H1 (cell line): ENCODE data around the gene ASIP. TPM values are rescaled to one million over a fixed set of nuclear protein-coding genes. Genes with fewer than 3 reads are reported as not detected.

Source experiments
- CTCF ChIA-PET: fragments of 300-600 bp; sonication (Branson Sonifier 250); formaldehyde crosslinking; loops from one replicate; lab custom pipeline; 2021; ENCODE audit not compliant: partially characterized antibody; lab: Charles Lee
- POLR2A ChIA-PET: fragments of 300-600 bp; sonication (Branson Sonifier 250); formaldehyde crosslinking; loops from one replicate; lab custom pipeline; 2021; ENCODE audit warnings: inconsistent platforms; ENCODE audit not compliant: partially characterized antibody; lab: Charles Lee
- DNase-seq, 2 experiments: peaks; one replicate each; pipeline versions ENCODE4 v3.0.0 to v3.0.0-alpha.2; 2010 to 2022; ENCODE audit warnings: low spot score in 2 of 2, low read depth in 1 of 2, mixed read lengths in 1 of 2
- FAIRE-seq: peaks from 2 replicates; lab custom pipeline; 2011; peaks lifted over from hg19 to GRCh38; lab: Jason Lieb, UNC
- H2AFZ ChIP-seq: 2 replicates; pipeline ENCODE4 v1.8.1; 2012; ENCODE audit warnings: low read length, inconsistent platforms
- H2AK5ac ChIP-seq: 2 replicates; pipeline ENCODE4 v1.6.1; 2013; ENCODE audit warnings: low read depth, low read length
- H2BK120ac ChIP-seq: replicated peaks from 2 replicates; pipeline ENCODE3; 2013; ENCODE audit warnings: low read depth, low read length, inconsistent platforms
- H2BK12ac ChIP-seq: 2 replicates; pipeline ENCODE4 v1.6.1; 2013; ENCODE audit warnings: low read depth, low read length
- H2BK15ac ChIP-seq: 2 replicates; pipeline ENCODE4 v1.6.1; 2013; ENCODE audit warnings: low read length
- H2BK20ac ChIP-seq: 2 replicates; pipeline ENCODE4 v1.6.1; 2013; ENCODE audit warnings: low read length
- H2BK5ac ChIP-seq: 2 replicates; pipeline ENCODE4 v1.6.1; 2013; ENCODE audit warnings: low read depth, low read length
- H3K14ac ChIP-seq: 2 replicates; pipeline ENCODE4 v1.6.1; 2013; ENCODE audit warnings: inconsistent platforms; ENCODE audit not compliant: insufficient read length
- H3K18ac ChIP-seq: 2 replicates; pipeline ENCODE4 v1.6.1; 2013; ENCODE audit warnings: low read length; ENCODE audit errors: extremely low read depth
- H3K23ac ChIP-seq: 2 replicates; pipeline ENCODE4 v1.6.1; 2013; ENCODE audit warnings: inconsistent platforms; ENCODE audit not compliant: insufficient read length
- H3K23me2 ChIP-seq: 2 replicates; pipeline ENCODE4 v1.6.1; 2013; ENCODE audit warnings: low read depth, low read length
- H3K27ac ChIP-seq: 2 replicates; pipeline ENCODE4 v1.6.1; 2011; ENCODE audit warnings: low read depth, low read length, inconsistent platforms
- H3K27me3 ChIP-seq, 4 experiments: replicated peaks in 1 of 4; 1 replicate in 1 of 4; 2 replicates in 3 of 4; pipeline versions ENCODE4 v1.6.1 to v1.8.1; 2011 to 2013; ENCODE audit warnings: low read length in 3 of 4, mild to moderate bottlenecking in 3 of 4, inconsistent platforms in 2 of 4, mixed read lengths in 2 of 4, moderate library complexity in 1 of 4; ENCODE audit not compliant: control insufficient read depth in 3 of 4, insufficient read depth in 3 of 4; ENCODE audit errors: extremely low read depth in 1 of 4
- H3K36me3 ChIP-seq, 4 experiments: 2 replicates each; pipeline versions ENCODE4 v1.6.1 to v1.8.1; 2011 to 2013; ENCODE audit warnings: mild to moderate bottlenecking in 4 of 4, low read length in 3 of 4, moderate library complexity in 2 of 4, control low read depth in 1 of 4, inconsistent platforms in 1 of 4; ENCODE audit not compliant: insufficient read depth in 4 of 4, control insufficient read depth in 2 of 4
- H3K4ac ChIP-seq: replicated peaks from 2 replicates; pipeline ENCODE3; 2013; ENCODE audit warnings: low read length, low read depth, mixed read lengths, inconsistent platforms; ENCODE audit not compliant: insufficient read length
- H3K4me1 ChIP-seq, 4 experiments: replicated peaks in 1 of 4; 1 replicate in 1 of 4; 2 replicates in 3 of 4; pipeline versions ENCODE4 v1.6.1 to v1.8.1; 2011 to 2013; ENCODE audit warnings: low read length in 3 of 4, inconsistent platforms in 2 of 4, mixed read lengths in 1 of 4; ENCODE audit not compliant: insufficient read depth in 4 of 4, control insufficient read depth in 3 of 4
- H3K4me2 ChIP-seq, 2 experiments: 2 replicates each; pipeline versions ENCODE4 v1.6.1 to v1.8.1; 2011 to 2013; ENCODE audit warnings: low read depth in 2 of 2, low read length in 2 of 2, control low read depth in 1 of 2, inconsistent platforms in 1 of 2, mild to moderate bottlenecking in 1 of 2; ENCODE audit not compliant: insufficient read depth in 1 of 2
- H3K4me3 ChIP-seq, 4 experiments: fragments of 200-600, 300-600 bp in 1 of 4; sonication (generic), shearing (Covaris generic), sonication (Bioruptor Twin) in 1 of 4; 2 replicates each; pipeline versions ENCODE4 v1.5.1 to v1.8.1; 2011 to 2016; ENCODE audit warnings: low read length in 4 of 4, low read depth in 3 of 4, control low read depth in 2 of 4, inconsistent platforms in 2 of 4, mild to moderate bottlenecking in 2 of 4, mixed read lengths in 1 of 4, moderate library complexity in 1 of 4; ENCODE audit not compliant: insufficient read depth in 2 of 4; ENCODE audit errors: extremely low read depth in 1 of 4
- H3K56ac ChIP-seq: replicated peaks from 2 replicates; pipeline ENCODE3; 2013; ENCODE audit warnings: low read depth, mild to moderate bottlenecking, mixed read lengths, low read length, inconsistent platforms; ENCODE audit not compliant: insufficient read length
- H3K79me1 ChIP-seq: 2 replicates; pipeline ENCODE4 v1.6.1; 2013; ENCODE audit warnings: low read depth, low read length, control low read depth
- H3K79me2 ChIP-seq, 2 experiments: 2 replicates each; pipeline versions ENCODE4 v1.6.1 to v1.8.1; 2012 to 2013; ENCODE audit warnings: low read length in 2 of 2, mild to moderate bottlenecking in 2 of 2, inconsistent platforms in 1 of 2; ENCODE audit not compliant: insufficient read depth in 2 of 2, control insufficient read depth in 1 of 2
- H3K9ac ChIP-seq, 4 experiments: replicated peaks in 1 of 4; 1 replicate in 1 of 4; 2 replicates in 3 of 4; pipeline versions ENCODE4 v1.6.1 to v1.8.1; 2011 to 2013; ENCODE audit warnings: low read depth in 3 of 4, low read length in 3 of 4, control low read depth in 2 of 4, mild to moderate bottlenecking in 2 of 4, moderate library complexity in 2 of 4, inconsistent platforms in 1 of 4; ENCODE audit errors: extremely low read depth in 1 of 4
- H3K9me3 ChIP-seq, 2 experiments: 2 replicates each; pipeline versions ENCODE4 v1.6.1 to v1.8.1; 2012 to 2013; ENCODE audit warnings: mild to moderate bottlenecking in 2 of 2, moderate library complexity in 2 of 2, control low read depth in 1 of 2, inconsistent platforms in 1 of 2, low read depth in 1 of 2, low read length in 1 of 2, mixed read lengths in 1 of 2; ENCODE audit not compliant: insufficient read depth in 2 of 2
- H4K20me1 ChIP-seq, 2 experiments: replicated peaks in 1 of 2; 2 replicates each; pipeline versions ENCODE3 to v1.8.1; 2011 to 2013; ENCODE audit warnings: inconsistent platforms in 2 of 2, low read length in 2 of 2, mild to moderate bottlenecking in 1 of 2; ENCODE audit not compliant: insufficient read depth in 2 of 2, control insufficient read depth in 1 of 2
- H4K5ac ChIP-seq: 2 replicates; pipeline ENCODE4 v1.6.1; 2013; ENCODE audit warnings: low read length, low read depth, mixed read lengths, inconsistent platforms; ENCODE audit not compliant: insufficient read length
- H4K8ac ChIP-seq: 2 replicates; pipeline ENCODE4 v1.8.0; 2013; ENCODE audit warnings: mild to moderate bottlenecking, moderate library complexity, low read length, inconsistent platforms; ENCODE audit not compliant: insufficient read depth; ENCODE audit errors: extremely low read depth
- H4K91ac ChIP-seq: replicated peaks from 2 replicates; pipeline ENCODE3; 2013; ENCODE audit warnings: low read length, mixed read lengths, inconsistent platforms; ENCODE audit not compliant: insufficient read length
- BACH1 ChIP-seq: IDR thresholded peaks from 2 replicates; pipeline ENCODE4 v1.6.1; 2012; ENCODE audit warnings: low read length, improper control_type of control experiment
- CREB1 ChIP-seq: IDR thresholded peaks from 2 replicates; pipeline ENCODE4 v1.6.1; 2012; ENCODE audit warnings: inconsistent platforms
- CTBP2 ChIP-seq: IDR thresholded peaks from 2 replicates; pipeline ENCODE4 v1.7.0; 2011; ENCODE audit warnings: borderline replicate concordance, mild to moderate bottlenecking, moderate library complexity, mixed read lengths, low read length; ENCODE audit not compliant: insufficient read depth, insufficient read length
- GABPA ChIP-seq: IDR thresholded peaks from 2 replicates; pipeline ENCODE4 v1.6.1; 2011; ENCODE audit warnings: mild to moderate bottlenecking, low read length, moderate library complexity, borderline replicate concordance; ENCODE audit not compliant: insufficient read depth
- GTF2F1 ChIP-seq: IDR thresholded peaks from 2 replicates; pipeline ENCODE4 v1.6.1; 2012; ENCODE audit warnings: low read depth, low read length, improper control_type of control experiment, borderline replicate concordance
- HDAC6 ChIP-seq: IDR thresholded peaks from one replicate; pipeline ENCODE4 v1.7.1; 2012; ENCODE audit warnings: low read depth, mild to moderate bottlenecking, inconsistent platforms, low read length, moderate library complexity
- MAFK ChIP-seq: IDR thresholded peaks from 2 replicates; pipeline ENCODE4 v1.6.1; 2012; ENCODE audit warnings: low read depth, mild to moderate bottlenecking, improper control_type of control experiment, low read length
- POLR2A ChIP-seq, 2 experiments: IDR thresholded peaks; 1 replicate in 1 of 2; 2 replicates in 1 of 2; pipeline ENCODE4 v1.6.1; 2011; ENCODE audit warnings: low read depth in 2 of 2, low read length in 2 of 2, mild to moderate bottlenecking in 2 of 2; ENCODE audit errors: control extremely low read depth in 1 of 2
- POLR2AphosphoS5 ChIP-seq: IDR thresholded peaks from 2 replicates; pipeline ENCODE4 v1.6.1; 2011; ENCODE audit warnings: low read depth, low read length
- POU5F1 ChIP-seq: IDR thresholded peaks from 2 replicates; pipeline ENCODE4 v1.6.1; 2011; ENCODE audit warnings: low read depth, mild to moderate bottlenecking, low read length, moderate library complexity
- RXRA ChIP-seq: IDR thresholded peaks from 2 replicates; pipeline ENCODE4 v1.6.1; 2011; ENCODE audit warnings: low read depth, mild to moderate bottlenecking, low read length, moderate library complexity; ENCODE audit not compliant: insufficient read depth
- SIN3A ChIP-seq, 2 experiments: IDR thresholded peaks in 1 of 2; conservative IDR thresholded peaks in 1 of 2; 2 replicates each; pipeline ENCODE4 v1.6.1; 2011 to 2012; ENCODE audit warnings: low read length in 2 of 2, improper control_type of control experiment in 1 of 2, low read depth in 1 of 2, mild to moderate bottlenecking in 1 of 2
- SIRT6 ChIP-seq: IDR thresholded peaks from one replicate; pipeline ENCODE4 v1.7.1; 2012; ENCODE audit warnings: low read length, inconsistent platforms
- SRF ChIP-seq: IDR thresholded peaks from 2 replicates; pipeline ENCODE4 v1.6.1; 2011; ENCODE audit warnings: mild to moderate bottlenecking, low read depth, low read length, moderate library complexity
- ZNF274 ChIP-seq: IDR thresholded peaks from 2 replicates; pipeline ENCODE4 v1.7.0; 2012; ENCODE audit warnings: low read length, borderline replicate concordance; ENCODE audit errors: extremely low read depth
- WGBS, 2 experiments: shearing (Covaris generic) in 1 of 2; methylation state at CpG; one replicate each; pipeline versions ENCODE4 v1.1.6 to v1.1.7; 2013 to 2015; ENCODE audit warnings: low lambda C conversion rate in 2 of 2, mixed read lengths in 2 of 2, inconsistent platforms in 1 of 2, low coverage in 1 of 2, missing lambda C conversion rate in 1 of 2; ENCODE audit not compliant: insufficient replicate concordance in 2 of 2, insufficient coverage in 1 of 2, insufficient read length in 1 of 2; ENCODE audit errors: extremely low coverage in 1 of 2, missing lambda C conversion rate in 1 of 2; 5-methylcytosine and 5-hydroxymethylcytosine counted together
- polyA plus RNA-seq, 7 experiments: library from polyadenylated mRNA; depleted of rRNA in 3 of 7; stranded (reverse) in 5 of 7; unstranded in 2 of 7; fragments of >200 nt in 5 of 7; fragments of 200-250 nt in 2 of 7; gene quantifications; 1 replicate in 5 of 7; 2 replicates in 1 of 7; 4 replicates in 1 of 7; pipeline versions ENCODE4 v1.2.1 to v1.2.3, GENCODE V29; 2011 to 2013; ENCODE audit warnings: missing spikeins in 2 of 7, mixed read lengths in 2 of 7
- total RNA-seq: library from RNA; stranded (reverse); fragmentation: NEBNext Ultra II Directional; extraction: Animal tissue kit (Norgen Biotek cat#: 25700); gene quantifications from 2 replicates; pipeline ENCODE4 v1.2.1, GENCODE V29; 2021

ASIP gene
- total and polyA plus RNA-seq, 2 of the 8 experiments (the other 6 are each of a cell fraction or from before 2014, with no cell fraction given) = not detected

DNA sequence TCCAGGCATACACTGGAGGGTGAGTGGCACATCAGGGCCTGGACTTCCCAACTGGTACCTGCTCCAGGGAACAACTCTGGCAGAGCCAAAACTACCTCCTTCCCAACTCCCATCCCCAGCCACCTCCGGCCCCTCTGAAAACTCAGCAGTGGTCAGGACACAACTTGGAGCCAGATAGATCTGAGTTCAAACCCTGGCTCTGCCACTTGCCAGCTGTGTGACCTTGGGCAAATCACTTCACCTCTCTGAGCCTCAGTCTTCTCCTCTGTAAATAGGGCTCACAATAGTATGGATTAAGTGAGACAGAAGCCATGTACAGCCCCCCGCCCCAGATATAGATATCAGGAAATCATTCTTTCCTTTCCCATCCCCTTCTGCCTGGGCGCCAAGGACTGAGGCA is 51.3 kb downstream of the ASIP start:
- Histone ChIP-seq H3K27ac (no peak overlapping the region), H4K5ac (no peak overlapping the region), H2BK15ac (no peak overlapping the region), H3K18ac (no peak overlapping the region), H3K23ac (no peak overlapping the region), H4K8ac (no peak overlapping the region), H4K20me1 (peaks cover 23 to 54% of the 10 kb centered on the region in 2 experiments), H2BK20ac (no peak overlapping the region), H3K79me2 (peaks cover 12 to 37% of the 10 kb centered on the region in 2 experiments), H3K9ac (no peak overlapping the region), H2AK5ac (no peak overlapping the region), H2BK12ac (no peak overlapping the region), H3K56ac (no peak overlapping the region), H3K9me3 (no peaks in the 10 kb centered on the region), H3K4me1 (no peaks in the 10 kb centered on the region), H3K4me2 (no peak overlapping the region), H3K4me3 (no peak overlapping the region), H3K4ac (no peak overlapping the region), H2AFZ (no peak overlapping the region), H4K91ac (no peak overlapping the region), H3K27me3 (no peaks in the 10 kb centered on the region), H3K36me3 (peaks cover 55 to 68% (median 67%) of the 10 kb centered on the region in 4 experiments), H2BK120ac (no peak overlapping the region), H3K14ac (no peak overlapping the region), H3K79me1 (peaks cover 18% of the 10 kb centered on the region), H2BK5ac (no peak overlapping the region), H3K23me2 (no peaks in the 10 kb centered on the region)
- FAIRE-seq = no peak
- DNase-seq = no peak
- 80% methylated on average over 3 of the region's 3 CpGs; no CpG with 5 or more reads in 1 of the 2 experiments for WGBS, 2 experiments
- CTCF ChIA-PET = no interaction called here
- POLR2A ChIA-PET = interaction anchor here (2.7 kb wide), 1 partner anchor 9 kb away, joined by 5 read pairs; no protein-coding TSS in a partner anchor
- TF ChIP-seq ZNF274 (no peak), CTBP2 (no peak), POU5F1 (no peak), GABPA (no peak), SIN3A (conservative IDR thresholded peaks at IDR 0.05 in 1 of 2, IDR thresholded peaks at IDR 0.05 in 1 of 2; ENCODE audit: low read depth in 1 of 2, low read length in 2 of 2) (no peak), SIRT6 (no peak), POLR2A (IDR thresholded peaks at IDR 0.05; ENCODE audit: control extremely low read depth in 1 of 2, low read depth in 2 of 2, low read length in 2 of 2) (no peak), GTF2F1 (no peak), SRF (no peak), HDAC6 (no peak), RXRA (no peak), CREB1 (no peak), MAFK (no peak), POLR2AphosphoS5 (no peak), BACH1 (no peak)
